HEK293T (cell line): Measurements from ENCODE around the gene SETD2.

Source experiments
- BHLHE40 ChIP-seq: fragments of 450-650 bp; IDR thresholded peaks from 2 replicates; pipeline ENCODE4 v1.6.1; 2016; ENCODE audit warnings: mild to moderate bottlenecking, moderate library complexity, borderline replicate concordance
- ELF4 ChIP-seq: fragments of 450-650 bp; IDR thresholded peaks from 2 replicates; pipeline ENCODE4 v1.6.1; 2017; ENCODE audit warnings: antibody characterized with exemption
- FOXA1 ChIP-seq: fragments of 450-650 bp; IDR thresholded peaks from 2 replicates; pipeline ENCODE4 v1.6.1; 2016; ENCODE audit warnings: mild to moderate bottlenecking
- FOXK2 ChIP-seq: fragments of 450-650 bp; IDR thresholded peaks from 2 replicates; pipeline ENCODE4 v1.6.1; 2016; ENCODE audit warnings: mild to moderate bottlenecking
- FOXM1 ChIP-seq: fragments of 450-650 bp; IDR thresholded peaks from 2 replicates; pipeline ENCODE4 v1.6.1; 2017; ENCODE audit warnings: mild to moderate bottlenecking, borderline replicate concordance
- HDGF ChIP-seq: fragments of 450-650 bp; IDR thresholded peaks from 2 replicates; pipeline ENCODE4 v1.6.1; 2017; ENCODE audit warnings: antibody characterized with exemption, borderline replicate concordance
- LEF1 ChIP-seq: fragments of 450-650 bp; IDR thresholded peaks from 2 replicates; pipeline ENCODE4 v1.6.1; 2017; ENCODE audit warnings: mild to moderate bottlenecking, borderline replicate concordance
- NFRKB ChIP-seq: fragments of 450-650 bp; IDR thresholded peaks from 2 replicates; pipeline ENCODE4 v1.6.1; 2016; ENCODE audit warnings: mild to moderate bottlenecking, moderate library complexity
- PKNOX1 ChIP-seq: fragments of 450-650 bp; IDR thresholded peaks from 2 replicates; pipeline ENCODE4 v1.6.1; 2016
- SP1 ChIP-seq: fragments of 450-650 bp; IDR thresholded peaks from 2 replicates; pipeline ENCODE4 v1.6.1; 2017
- SUZ12 ChIP-seq: fragments of 450-650 bp; IDR thresholded peaks from 2 replicates; pipeline ENCODE4 v1.6.1; 2016; ENCODE audit warnings: mild to moderate bottlenecking
- TARDBP ChIP-seq: fragments of 450-650 bp; IDR thresholded peaks from 2 replicates; pipeline ENCODE4 v1.6.1; 2016
- ZNF384 ChIP-seq: fragments of 450-650 bp; IDR thresholded peaks from 2 replicates; pipeline ENCODE4 v1.6.1; 2016

- TF ChIP-seq SUZ12 (no peak), PKNOX1 (no peak), NFRKB (no peak), TARDBP (no peak), FOXM1 (no peak), LEF1 (no peak), FOXK2 (no peak), HDGF (no peak), SP1 (no peak), ELF4 (no peak), FOXA1 (no peak), ZNF384 (no peak), BHLHE40 (no peak)
Measured at GRCh38 chr3:47007482-47008233, 156.3 kb downstream of the SETD2 start.
